Measurements from ENCODE around the gene TMOD1.

TMOD1 gene

GRCh38 chr9:97628668-97629067, 127.2 kb downstream of the TMOD1 start:
- in situ Hi-C loops (cut with MboI; ENCODE audit: low sequenced_read_pairs), result no loop called here

DNA sequence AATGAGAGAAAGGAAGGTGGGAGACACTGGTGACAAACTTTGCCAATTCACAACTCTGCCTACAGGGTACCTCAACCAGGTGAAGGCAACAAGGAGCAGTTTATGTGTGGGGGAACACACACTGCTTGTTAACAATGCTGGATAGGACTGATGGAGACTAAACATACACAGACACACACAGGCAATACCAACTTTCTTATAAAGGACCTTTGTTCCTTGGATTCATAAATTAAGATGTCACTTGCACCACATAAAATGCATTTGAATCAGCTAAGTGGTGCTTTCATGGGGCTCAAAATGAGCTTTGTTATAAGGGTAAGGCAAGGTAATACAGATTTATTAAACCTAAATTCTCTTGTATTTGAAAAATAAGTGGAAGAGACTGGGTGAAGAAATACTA, 127.7 kb downstream of the TMOD1 start:
- in situ Hi-C loops (cut with MboI; ENCODE audit: low sequenced_read_pairs), result no loop called here

GRCh38 chr9:97630591-97630990, 129.1 kb downstream of the TMOD1 start:
- in situ Hi-C loops (cut with MboI; ENCODE audit: low sequenced_read_pairs), result no loop called here

- in situ Hi-C loops (cut with MboI; ENCODE audit: low sequenced_read_pairs), result no loop called here
Observed at GRCh38 chr9:97632248-97632984, 130.9 kb downstream of the TMOD1 start.

DNA sequence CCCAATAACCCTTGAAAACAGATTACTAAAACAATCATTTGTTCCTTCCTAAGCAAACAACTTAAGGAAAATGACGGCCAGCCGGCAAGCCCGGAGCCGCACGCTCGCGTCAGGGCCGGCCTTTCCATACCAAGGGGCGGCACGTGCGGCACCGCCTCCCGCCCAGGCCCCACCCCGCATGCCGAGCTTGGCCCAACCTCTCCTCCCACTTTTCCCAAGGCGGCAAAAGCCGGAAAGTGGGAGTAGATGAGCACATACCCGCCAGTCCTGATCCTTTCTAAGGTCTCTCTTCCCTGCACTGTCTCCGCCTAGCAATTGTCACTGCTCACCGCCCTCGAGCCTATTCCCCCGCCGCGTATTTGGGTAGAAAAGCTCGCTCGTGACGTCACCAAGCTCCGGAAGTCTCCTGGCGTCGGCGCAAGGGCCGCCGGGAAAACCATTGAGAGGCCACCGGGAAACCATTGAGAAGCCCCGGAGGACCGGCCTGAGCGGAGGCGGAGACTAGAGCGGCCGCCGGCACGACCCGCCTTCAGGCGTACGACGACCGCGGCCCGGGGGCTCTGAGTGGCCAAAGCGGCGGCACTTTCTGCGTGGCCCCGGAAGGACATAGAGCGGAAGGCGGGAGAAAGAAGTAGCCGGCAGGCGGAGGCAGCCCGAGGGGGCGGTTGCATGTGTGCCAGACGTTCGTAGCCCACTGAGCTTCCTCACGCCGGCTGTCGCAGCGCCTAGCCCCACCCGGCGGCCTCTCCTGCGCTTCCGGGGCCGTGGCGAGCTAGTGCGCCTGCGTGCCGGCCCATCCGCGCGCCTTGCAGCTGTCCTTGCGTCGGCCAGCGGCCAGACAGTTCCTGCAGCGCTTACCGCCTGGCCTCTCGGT, 131.8 kb downstream of the TMOD1 start, which contains the start of the genes NCBP1 and TSTD2:
NCBP1 (plus strand) TSS at position 837 of the 874 bp plus-strand sequence. CDS start 61 bp downstream, outside the sequence.
TSTD2 (minus strand) TSS at position 384 of the 874 bp plus-strand sequence. CDS start 5,806 bp downstream, outside the sequence.
- in situ Hi-C loops (cut with MboI; ENCODE audit: low sequenced_read_pairs), result no loop called here

- in situ Hi-C loops (cut with MboI; ENCODE audit: low sequenced_read_pairs), result no loop called here
Observed at GRCh38 chr9:97633859-97634490, 132.5 kb downstream of the TMOD1 start.

- in situ Hi-C loops (cut with MboI; ENCODE audit: low sequenced_read_pairs), result no loop called here
Observed at GRCh38 chr9:97635026-97635425, 133.6 kb downstream of the TMOD1 start.

GRCh38 chr9:97636903-97637302, 135.4 kb downstream of the TMOD1 start:
- in situ Hi-C loops (cut with MboI; ENCODE audit: low sequenced_read_pairs), result no loop called here

DNA sequence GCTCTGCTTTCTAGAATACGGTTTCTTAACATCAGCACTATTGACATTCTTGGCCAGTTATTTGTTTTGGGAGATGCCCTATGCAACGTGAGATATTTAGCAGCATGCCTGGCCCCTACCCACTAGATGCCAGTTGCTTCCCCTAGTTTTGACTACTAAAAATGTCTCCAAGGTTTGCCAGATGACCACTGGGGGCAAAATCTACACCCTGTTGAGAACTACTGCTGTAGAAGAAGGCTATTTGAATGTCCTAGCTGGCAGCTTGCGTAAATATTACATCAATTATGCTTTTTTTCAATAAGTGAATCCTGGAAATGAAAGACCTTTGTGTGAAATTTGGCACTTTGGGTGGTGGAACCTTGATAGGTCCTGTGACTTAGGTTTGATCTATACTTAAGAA, 137.2 kb downstream of the TMOD1 start:
- in situ Hi-C loops (cut with MboI; ENCODE audit: low sequenced_read_pairs), result no loop called here

DNA sequence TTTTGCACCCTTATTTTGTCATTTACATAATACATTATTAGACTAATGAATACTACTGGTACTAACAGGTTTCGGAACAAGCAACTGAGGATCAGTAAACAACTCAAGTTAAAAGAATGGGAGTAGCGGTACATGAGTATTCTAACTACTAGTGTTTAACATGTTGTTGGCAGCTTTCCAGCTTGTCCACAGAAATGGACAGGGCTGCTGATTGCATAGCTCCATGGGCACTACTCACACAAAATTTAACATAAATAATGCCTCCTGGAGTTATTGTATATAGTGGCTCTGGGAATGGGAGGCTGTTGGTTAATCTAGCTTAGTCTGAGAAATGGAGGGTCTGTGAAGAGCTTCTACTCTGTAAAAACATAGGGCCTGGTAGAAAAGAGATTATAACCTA, 138.9 kb downstream of the TMOD1 start:
- in situ Hi-C loops (cut with MboI; ENCODE audit: low sequenced_read_pairs), result no loop called here

DNA sequence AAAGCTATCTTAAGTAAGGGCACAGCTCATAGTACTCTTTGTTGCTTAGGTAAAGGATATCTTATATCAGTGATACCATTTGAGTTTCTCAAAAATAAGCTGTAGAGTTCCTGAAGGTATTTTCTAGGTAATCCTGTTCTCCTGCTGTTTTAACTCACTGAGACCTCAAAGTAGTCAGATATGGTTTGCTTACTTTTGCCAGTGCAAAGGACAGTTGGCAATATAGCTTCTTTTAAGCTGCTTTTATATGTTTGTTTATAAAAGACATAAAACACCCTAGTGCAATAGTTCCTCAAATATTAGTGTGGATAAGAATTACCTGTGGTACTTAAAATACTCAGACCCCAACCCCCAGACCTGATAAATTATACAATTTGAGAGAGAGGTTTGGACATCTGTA, 144.3 kb downstream of the TMOD1 start:
- in situ Hi-C loops (cut with MboI; ENCODE audit: low sequenced_read_pairs), result no loop called here

DNA sequence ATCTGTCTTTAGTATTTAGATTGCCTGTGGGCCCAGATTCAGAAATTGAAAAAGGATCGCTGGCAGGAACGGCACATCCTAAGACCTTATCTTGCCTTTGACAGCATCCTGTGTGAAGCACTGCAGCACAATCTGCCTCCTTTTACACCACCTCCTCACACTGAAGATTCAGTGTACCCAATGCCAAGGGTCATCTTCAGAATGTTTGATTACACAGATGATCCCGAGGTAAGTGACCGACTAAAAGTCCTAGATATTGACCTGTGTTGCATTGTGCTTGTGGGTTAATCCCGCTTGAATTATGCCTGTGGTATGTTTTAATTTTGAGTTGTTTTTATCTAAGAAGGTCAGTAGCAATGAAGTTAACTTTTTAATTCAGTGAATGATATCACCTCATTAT, 146.5 kb downstream of the TMOD1 start:
- in situ Hi-C loops (cut with MboI; ENCODE audit: low sequenced_read_pairs), result no loop called here
